Measurements from ENCODE around the gene LENG1.

DNA sequence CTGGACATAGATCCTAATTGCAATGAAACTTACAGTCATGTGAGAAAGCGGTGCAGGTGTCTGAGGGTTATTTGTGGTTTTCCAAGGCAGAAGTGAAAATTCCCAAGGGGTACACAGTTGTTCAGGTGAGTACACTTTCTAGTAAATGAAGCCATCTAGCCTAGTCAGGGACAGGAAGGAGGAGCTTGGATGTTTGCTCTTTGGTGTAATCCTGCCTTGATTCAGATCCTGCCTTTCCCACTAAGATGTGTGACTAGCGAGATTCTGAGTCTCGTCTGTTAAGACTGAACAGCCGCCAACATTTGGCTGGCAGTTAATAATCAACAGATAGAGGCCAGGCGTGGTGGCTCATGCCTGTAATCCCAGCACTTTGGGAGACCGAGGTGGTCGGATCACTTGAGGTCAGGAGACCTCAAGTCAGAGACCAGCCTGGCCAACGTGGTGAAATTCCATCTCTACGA is 43.7 kb upstream of the LENG1 start:
- TF ChIP-seq CTCF (IDR thresholded peaks at IDR 0.05), result no peak
- no peak for TF ChIP-seq ZFX (IDR thresholded peaks at IDR 0.05; ENCODE audit: borderline replicate concordance)
